ENCODE measurements around the gene EHBP1. TPM values are rescaled to one million over a fixed set of nuclear protein-coding genes. Genes with fewer than 3 reads are reported as not detected.
"Not testable (repeated sequence)": the region's sequence is repeated elsewhere in the genome, so short reads cannot be mapped to it uniquely, and the experiment has no call there.

EHBP1 gene
- total RNA-seq, 1 donor from 2014 or later = 67.4 TPM

- no peaks in the 10 kb centered on the region for H3K27me3 Mint-ChIP-seq (ENCODE audit: low read depth)
- H3K27ac Mint-ChIP-seq = no peak overlapping the region
- TF ChIP-seq CTCF (IDR thresholded peaks at IDR 0.05; ENCODE audit: unreplicated experiment) = no peak
- H3K4me1 Mint-ChIP-seq = peaks cover 14% of the 10 kb centered on the region
- no peak overlapping the region for H3K4me3 Mint-ChIP-seq
- H3K36me3 Mint-ChIP-seq = peaks cover 37% of the 10 kb centered on the region
- no peak for DNase-seq (ENCODE audit: low spot score in 2 of 2, unreplicated experiment in 2 of 2)
- peaks cover 28% of the 10 kb centered on the region for H3K9me3 Mint-ChIP-seq
Measured at GRCh38 chr2:62747876-62748275, 42.4 kb downstream of the EHBP1 start.

- H3K4me3 Mint-ChIP-seq = not testable (repeated sequence)
- peaks cover 47% of the 10 kb centered on the region for H3K36me3 Mint-ChIP-seq
Measured at GRCh38 chr2:62749111-62749510, 43.6 kb downstream of the EHBP1 start.

GRCh38 chr2:62757029-62757428, 51.5 kb downstream of the EHBP1 start:
- peaks cover 34% of the 10 kb centered on the region for H3K36me3 Mint-ChIP-seq
- DNase-seq (ENCODE audit: low spot score in 2 of 2, unreplicated experiment in 2 of 2) = no peak
- no peak for TF ChIP-seq CTCF (IDR thresholded peaks at IDR 0.05; ENCODE audit: unreplicated experiment)
- H3K27ac Mint-ChIP-seq = no peak overlapping the region
- peaks cover 27% of the 10 kb centered on the region for H3K9me3 Mint-ChIP-seq
- H3K4me1 Mint-ChIP-seq = peaks cover 2% of the 10 kb centered on the region
- no peaks in the 10 kb centered on the region for H3K27me3 Mint-ChIP-seq (ENCODE audit: low read depth)
- H3K4me3 Mint-ChIP-seq = no peak overlapping the region

More at GRCh38 chr2:62749111-62749510, 43.6 kb downstream of the EHBP1 start:
- H3K27ac Mint-ChIP-seq; H3K27me3 Mint-ChIP-seq (ENCODE audit: low read depth); DNase-seq (ENCODE audit: low spot score in 2 of 2, unreplicated experiment in 2 of 2): not testable (repeated sequence)
- Mint-ChIP-seq H3K4me1 (peaks cover 12% of the 10 kb centered on the region), H3K9me3 (peaks cover 40% of the 10 kb centered on the region)

- Mint-ChIP-seq H3K27me3 (ENCODE audit: low read depth) (no peaks in the 10 kb centered on the region), H3K4me1 (peaks cover 2% of the 10 kb centered on the region), H3K27ac (no peak overlapping the region), H3K9me3 (peaks cover 4% of the 10 kb centered on the region), H3K36me3 (peaks cover 7% of the 10 kb centered on the region), H3K4me3 (no peak overlapping the region)
- no peak for DNase-seq (ENCODE audit: low spot score in 2 of 2, unreplicated experiment in 2 of 2)
- no peak for TF ChIP-seq CTCF (IDR thresholded peaks at IDR 0.05; ENCODE audit: unreplicated experiment)
Measured at GRCh38 chr2:62760026-62760425, 54.5 kb downstream of the EHBP1 start.

GRCh38 chr2:62760555-62760954, 55.0 kb downstream of the EHBP1 start:
- H3K4me3 Mint-ChIP-seq = no peak overlapping the region
- H3K36me3 Mint-ChIP-seq = peaks cover 2% of the 10 kb centered on the region
- DNase-seq (ENCODE audit: low spot score in 2 of 2, unreplicated experiment in 2 of 2) = no peak
- H3K4me1 Mint-ChIP-seq = peaks cover 2% of the 10 kb centered on the region
- H3K27me3 Mint-ChIP-seq (ENCODE audit: low read depth) = no peaks in the 10 kb centered on the region
- no peak for TF ChIP-seq CTCF (IDR thresholded peaks at IDR 0.05; ENCODE audit: unreplicated experiment)
- no peak overlapping the region for H3K27ac Mint-ChIP-seq
- H3K9me3 Mint-ChIP-seq = no peaks in the 10 kb centered on the region

- no peak for TF ChIP-seq CTCF (IDR thresholded peaks at IDR 0.05; ENCODE audit: unreplicated experiment)
- no peak overlapping the region for H3K4me3 Mint-ChIP-seq
Measured at GRCh38 chr2:62765619-62766376, 60.3 kb downstream of the EHBP1 start.

More at GRCh38 chr2:62765619-62766376, 60.3 kb downstream of the EHBP1 start:
- H3K27ac Mint-ChIP-seq = no peak overlapping the region
- peaks cover 31% of the 10 kb centered on the region for H3K9me3 Mint-ChIP-seq
- H3K27me3 Mint-ChIP-seq (ENCODE audit: low read depth) = no peaks in the 10 kb centered on the region
- H3K36me3 Mint-ChIP-seq = peaks cover 31% of the 10 kb centered on the region
- DNase-seq (ENCODE audit: low spot score in 2 of 2, unreplicated experiment in 2 of 2) = no peak
- peaks cover 2% of the 10 kb centered on the region for H3K4me1 Mint-ChIP-seq
